ENCODE results near the gene ATP13A2. TPM values are rescaled to one million over a fixed set of nuclear protein-coding genes. Genes with fewer than 3 reads are reported as not detected.
"Not testable (repeated sequence)": the region's sequence is repeated elsewhere in the genome, so short reads cannot be mapped to it uniquely, and the experiment has no call there.

ATP13A2 gene
- total RNA-seq, 1 experiment from 2014 or later: 50.9 TPM

DNA sequence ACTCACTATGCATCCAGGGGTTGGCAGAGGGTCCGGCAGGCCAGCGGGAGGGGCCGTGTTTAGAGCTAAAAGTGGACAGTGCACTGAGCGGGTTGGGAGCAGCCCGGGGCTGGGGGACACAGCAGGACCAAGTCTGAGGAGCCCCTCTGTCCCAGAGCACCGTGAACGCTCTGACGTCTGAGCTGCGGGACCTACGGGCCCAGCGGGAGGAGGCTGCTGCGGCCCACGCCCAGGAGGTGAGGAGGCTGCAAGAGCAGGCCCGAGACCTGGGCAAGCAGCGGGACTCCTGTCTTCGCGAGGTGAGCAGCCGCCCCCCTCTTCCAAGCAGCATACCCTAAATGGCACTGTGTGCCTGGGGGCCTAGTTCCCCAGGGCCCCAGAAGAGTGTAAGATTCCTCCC, 57.1 kb downstream of the ATP13A2 start:
- Histone ChIP-seq H3K27me3 (replicated peaks; ENCODE audit: insufficient read depth, low read depth, low read length, poor library complexity) (no peaks in the 10 kb centered on the region), H3K36me3 (ENCODE audit: insufficient read depth, low read length, poor library complexity, severe bottlenecking) (peaks cover 6% of the 10 kb centered on the region), H3K4me1 (ENCODE audit: insufficient read depth, low read length, poor library complexity, severe bottlenecking) (no peaks in the 10 kb centered on the region), H3K9me3 (ENCODE audit: low read depth, low read length, poor library complexity, severe bottlenecking) (no peaks in the 10 kb centered on the region), H3K27ac (ENCODE audit: low read depth, low read length, poor library complexity, severe bottlenecking) (no peak overlapping the region), H3K4me3 (ENCODE audit: low read depth, low read length, poor library complexity, severe bottlenecking) (no peak overlapping the region)
- no peak for DNase-seq (ENCODE audit: low spot score)
- CTCF ChIA-PET: no interaction called here
- BruUV-seq (replicated peaks): no TSS peak
- intact Hi-C loops (cut with micrococcal nuclease; ENCODE audit: unreplicated experiment): no loop called here
- TF ChIP-seq, protein P1, sequence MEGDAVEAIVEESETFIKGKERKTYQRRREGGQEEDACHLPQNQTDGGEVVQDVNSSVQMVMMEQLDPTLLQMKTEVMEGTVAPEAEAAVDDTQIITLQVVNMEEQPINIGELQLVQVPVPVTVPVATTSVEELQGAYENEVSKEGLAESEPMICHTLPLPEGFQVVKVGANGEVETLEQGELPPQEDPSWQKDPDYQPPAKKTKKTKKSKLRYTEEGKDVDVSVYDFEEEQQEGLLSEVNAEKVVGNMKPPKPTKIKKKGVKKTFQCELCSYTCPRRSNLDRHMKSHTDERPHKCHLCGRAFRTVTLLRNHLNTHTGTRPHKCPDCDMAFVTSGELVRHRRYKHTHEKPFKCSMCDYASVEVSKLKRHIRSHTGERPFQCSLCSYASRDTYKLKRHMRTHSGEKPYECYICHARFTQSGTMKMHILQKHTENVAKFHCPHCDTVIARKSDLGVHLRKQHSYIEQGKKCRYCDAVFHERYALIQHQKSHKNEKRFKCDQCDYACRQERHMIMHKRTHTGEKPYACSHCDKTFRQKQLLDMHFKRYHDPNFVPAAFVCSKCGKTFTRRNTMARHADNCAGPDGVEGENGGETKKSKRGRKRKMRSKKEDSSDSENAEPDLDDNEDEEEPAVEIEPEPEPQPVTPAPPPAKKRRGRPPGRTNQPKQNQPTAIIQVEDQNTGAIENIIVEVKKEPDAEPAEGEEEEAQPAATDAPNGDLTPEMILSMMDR (conservative IDR thresholded peaks at IDR 0.05; ENCODE audit: low read depth, low read length): no peak
- no peak for TF ChIP-seq EZH2 (IDR thresholded peaks at IDR 0.05; ENCODE audit: borderline replicate concordance, low read depth, low read length, poor library complexity, severe bottlenecking)
- POLR2A ChIA-PET (ENCODE audit: low non-redundant PET): no interaction called here

DNA sequence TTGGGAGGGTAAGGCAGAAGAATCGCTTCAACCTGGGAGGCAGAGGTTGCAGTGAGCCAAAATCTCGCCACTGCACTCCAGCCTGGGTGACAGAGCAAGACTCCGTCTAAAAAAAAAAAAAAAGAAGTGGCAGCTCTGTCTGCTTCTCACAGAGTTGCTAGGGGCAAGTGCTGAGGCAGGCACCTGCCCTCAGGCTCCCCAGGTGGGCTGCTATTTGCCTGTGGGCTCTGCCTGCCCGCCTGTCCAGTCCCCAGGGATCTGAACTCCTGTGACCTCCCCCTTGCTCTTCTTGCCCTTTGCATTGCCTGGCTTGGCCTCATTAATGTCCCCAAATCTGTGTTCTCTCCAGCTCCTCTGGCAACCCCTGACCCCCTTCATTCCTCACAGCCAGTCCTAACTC, 59.4 kb downstream of the ATP13A2 start:
- ChIA-PET POLR2A (ENCODE audit: low non-redundant PET) (interaction anchor here (0.7 kb wide), 1 partner anchor 49 kb away, joined by 31 read pairs; no protein-coding TSS in a partner anchor), CTCF (interaction anchor here (0.6 to 1.6 kb wide), 8 partner anchors 94 to 600 kb away, joined by 3 to 41 read pairs (median 8); partner anchors contain the start of genes FBXO42 and NECAP2)
- H3K9me3 ChIP-seq (ENCODE audit: low read depth, low read length, poor library complexity, severe bottlenecking); DNase-seq (ENCODE audit: low spot score); H3K27me3 ChIP-seq (replicated peaks; ENCODE audit: insufficient read depth, low read depth, low read length, poor library complexity); H3K4me1 ChIP-seq (ENCODE audit: insufficient read depth, low read length, poor library complexity, severe bottlenecking); H3K36me3 ChIP-seq (ENCODE audit: insufficient read depth, low read length, poor library complexity, severe bottlenecking); H3K4me3 ChIP-seq (ENCODE audit: low read depth, low read length, poor library complexity, severe bottlenecking); intact Hi-C loops (cut with micrococcal nuclease; ENCODE audit: unreplicated experiment); H3K27ac ChIP-seq (ENCODE audit: low read depth, low read length, poor library complexity, severe bottlenecking); BruUV-seq (replicated peaks): not testable (repeated sequence)

DNA sequence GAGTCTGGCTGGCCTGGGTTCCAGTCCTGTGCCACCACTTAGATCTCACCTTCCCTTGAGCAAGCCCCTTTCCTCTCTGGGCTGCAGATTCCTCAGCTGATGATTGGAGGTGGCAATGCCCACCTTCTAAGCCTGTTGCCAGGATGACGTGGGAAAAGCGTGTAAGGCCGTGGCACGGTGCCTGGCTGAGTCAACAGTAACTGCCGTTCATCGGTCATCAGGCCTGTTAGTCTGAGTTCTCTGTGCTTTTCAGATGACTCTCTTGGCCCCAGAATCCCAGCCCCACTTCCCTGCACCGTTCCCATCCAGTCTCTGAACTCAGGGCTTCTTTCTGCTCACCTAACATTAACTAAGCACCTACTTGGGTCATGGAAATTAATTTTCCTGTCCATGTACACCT, 62.7 kb downstream of the ATP13A2 start:
- CTCF ChIA-PET; H3K4me1 ChIP-seq (ENCODE audit: insufficient read depth, low read length, poor library complexity, severe bottlenecking); BruUV-seq (replicated peaks); POLR2A ChIA-PET (ENCODE audit: low non-redundant PET); H3K9me3 ChIP-seq (ENCODE audit: low read depth, low read length, poor library complexity, severe bottlenecking); H3K27ac ChIP-seq (ENCODE audit: low read depth, low read length, poor library complexity, severe bottlenecking); DNase-seq (ENCODE audit: low spot score); H3K27me3 ChIP-seq (replicated peaks; ENCODE audit: insufficient read depth, low read depth, low read length, poor library complexity); intact Hi-C loops (cut with micrococcal nuclease; ENCODE audit: unreplicated experiment); H3K4me3 ChIP-seq (ENCODE audit: low read depth, low read length, poor library complexity, severe bottlenecking); H3K36me3 ChIP-seq (ENCODE audit: insufficient read depth, low read length, poor library complexity, severe bottlenecking): not testable (repeated sequence)

DNA sequence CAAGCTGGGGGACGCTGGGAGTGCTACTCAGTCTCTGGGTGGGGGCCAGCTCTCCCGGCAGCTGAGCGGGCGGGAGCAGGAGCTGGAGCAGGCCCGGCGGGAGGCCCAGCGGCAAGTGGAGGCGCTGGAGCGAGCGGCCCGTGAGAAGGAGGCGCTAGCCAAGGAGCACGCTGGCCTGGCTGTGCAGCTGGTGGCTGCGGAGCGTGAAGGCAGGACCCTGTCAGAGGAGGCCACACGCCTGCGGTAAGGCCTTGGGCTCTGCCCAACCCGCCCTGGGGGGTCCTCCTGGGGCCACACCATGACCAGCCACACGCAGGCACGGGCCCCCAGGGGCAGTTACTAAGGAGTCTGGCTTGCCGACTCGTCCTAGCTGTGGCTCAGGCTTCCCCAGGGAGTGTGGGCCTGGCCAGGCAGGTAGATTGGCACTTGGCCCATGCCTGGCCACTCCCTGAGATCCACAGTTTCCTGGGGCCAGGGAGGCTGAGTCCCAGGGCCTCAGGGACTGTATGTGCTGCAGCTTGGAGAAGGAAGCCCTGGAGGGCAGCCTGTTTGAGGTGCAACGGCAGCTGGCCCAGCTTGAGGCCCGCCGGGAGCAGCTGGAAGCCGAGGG, 63.3 kb downstream of the ATP13A2 start:
- H3K27ac ChIP-seq (ENCODE audit: low read depth, low read length, poor library complexity, severe bottlenecking); H3K27me3 ChIP-seq (replicated peaks; ENCODE audit: insufficient read depth, low read depth, low read length, poor library complexity); H3K4me3 ChIP-seq (ENCODE audit: low read depth, low read length, poor library complexity, severe bottlenecking); H3K9me3 ChIP-seq (ENCODE audit: low read depth, low read length, poor library complexity, severe bottlenecking); intact Hi-C loops (cut with micrococcal nuclease; ENCODE audit: unreplicated experiment); CTCF ChIA-PET; POLR2A ChIA-PET (ENCODE audit: low non-redundant PET); H3K4me1 ChIP-seq (ENCODE audit: insufficient read depth, low read length, poor library complexity, severe bottlenecking); BruUV-seq (replicated peaks); H3K36me3 ChIP-seq (ENCODE audit: insufficient read depth, low read length, poor library complexity, severe bottlenecking); DNase-seq (ENCODE audit: low spot score): not testable (repeated sequence)

DNA sequence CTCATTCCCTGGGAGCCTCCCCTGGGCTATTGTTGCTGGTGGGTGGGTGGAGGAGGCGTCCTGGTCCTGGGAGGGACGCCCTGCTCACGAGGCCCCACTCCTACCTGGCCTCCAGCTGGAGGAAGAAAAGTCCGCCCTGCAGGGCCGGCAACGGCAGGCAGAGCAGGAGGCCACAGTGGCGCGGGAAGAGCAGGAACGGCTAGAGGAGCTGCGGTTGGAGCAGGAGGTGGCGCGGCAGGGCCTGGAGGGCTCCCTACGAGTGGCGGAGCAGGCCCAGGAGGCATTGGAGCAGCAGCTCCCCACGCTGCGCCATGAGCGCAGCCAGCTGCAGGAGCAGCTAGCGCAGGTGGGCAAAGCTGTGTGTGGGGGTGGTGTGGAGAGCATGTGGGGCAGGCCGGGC, 65.1 kb downstream of the ATP13A2 start:
- Histone ChIP-seq H3K36me3 (ENCODE audit: insufficient read depth, low read length, poor library complexity, severe bottlenecking) (no peaks in the 10 kb centered on the region), H3K27me3 (replicated peaks; ENCODE audit: insufficient read depth, low read depth, low read length, poor library complexity) (no peaks in the 10 kb centered on the region), H3K4me1 (ENCODE audit: insufficient read depth, low read length, poor library complexity, severe bottlenecking) (no peaks in the 10 kb centered on the region), H3K27ac (ENCODE audit: low read depth, low read length, poor library complexity, severe bottlenecking) (no peak overlapping the region), H3K4me3 (ENCODE audit: low read depth, low read length, poor library complexity, severe bottlenecking) (no peak overlapping the region), H3K9me3 (ENCODE audit: low read depth, low read length, poor library complexity, severe bottlenecking) (no peaks in the 10 kb centered on the region)
- no TSS peak for BruUV-seq (replicated peaks)
- ChIA-PET POLR2A (ENCODE audit: low non-redundant PET) (no interaction called here), CTCF (no interaction called here)
- intact Hi-C loops (cut with micrococcal nuclease; ENCODE audit: unreplicated experiment): no loop called here
- no peak for DNase-seq (ENCODE audit: low spot score)
- no peak for TF ChIP-seq EZH2 (IDR thresholded peaks at IDR 0.05; ENCODE audit: borderline replicate concordance, low read depth, low read length, poor library complexity, severe bottlenecking)
- TF ChIP-seq, protein P1 (conservative IDR thresholded peaks at IDR 0.05; ENCODE audit: low read depth, low read length): no peak

DNA sequence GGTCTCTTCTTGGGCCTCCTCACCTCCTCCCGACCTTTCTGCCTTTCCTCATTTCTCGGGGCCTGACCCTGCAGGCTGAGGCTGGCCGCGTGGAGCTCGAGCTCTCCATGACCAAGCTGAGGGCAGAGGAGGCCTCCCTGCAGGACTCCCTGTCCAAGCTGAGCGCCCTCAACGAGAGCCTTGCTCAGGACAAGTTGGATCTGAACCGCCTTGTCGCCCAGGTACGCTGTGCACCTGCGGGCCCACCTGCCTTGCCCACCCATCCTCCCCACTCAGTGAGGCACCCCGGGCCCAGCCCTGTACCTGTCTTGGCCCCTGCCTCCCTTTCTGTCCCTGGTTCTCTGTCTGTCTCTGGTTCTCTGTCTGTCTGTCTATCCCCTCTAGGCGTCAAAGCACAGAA, 65.5 kb downstream of the ATP13A2 start:
- BruUV-seq (replicated peaks); H3K4me1 ChIP-seq (ENCODE audit: insufficient read depth, low read length, poor library complexity, severe bottlenecking); intact Hi-C loops (cut with micrococcal nuclease; ENCODE audit: unreplicated experiment); H3K27ac ChIP-seq (ENCODE audit: low read depth, low read length, poor library complexity, severe bottlenecking); H3K9me3 ChIP-seq (ENCODE audit: low read depth, low read length, poor library complexity, severe bottlenecking); CTCF ChIA-PET; POLR2A ChIA-PET (ENCODE audit: low non-redundant PET); H3K36me3 ChIP-seq (ENCODE audit: insufficient read depth, low read length, poor library complexity, severe bottlenecking); DNase-seq (ENCODE audit: low spot score); H3K4me3 ChIP-seq (ENCODE audit: low read depth, low read length, poor library complexity, severe bottlenecking); H3K27me3 ChIP-seq (replicated peaks; ENCODE audit: insufficient read depth, low read depth, low read length, poor library complexity): not testable (repeated sequence)

Measured in A673 (cell line).